Sciatic nerve (tissue), 2 donors: ENCODE data around the gene GFER. TPM values are rescaled to one million over a fixed set of nuclear protein-coding genes. Genes with fewer than 3 reads are reported as not detected.
"Not testable (repeated sequence)": the region's sequence is repeated elsewhere in the genome, so short reads cannot be mapped to it uniquely, and the experiment has no call there.

Experiments used
- ATAC-seq: fragments of 200-7000 bp; cut with Tn5 transposase; one replicate; pipeline ENCODE4 v1.9.1; 2020; ENCODE audit warnings: mild to moderate bottlenecking, moderate library complexity
- DNase-seq: peaks from one replicate; pipeline ENCODE4 v3.0.0-alpha.2; 2020; ENCODE audit warnings: low spot score
- intact Hi-C: fragments of 100-400 bp; cut with DNase I; formaldehyde crosslinking; loops from one replicate; pipeline ENCODE4 v1.14.2; 2022
- total RNA-seq: library from RNA; stranded (reverse); fragmentation: NEBNext Ultra II Directional; extraction: Animal tissue kit (Norgen Biotek cat#: 25700); gene quantifications from one replicate; pipeline ENCODE4 v1.2.1, GENCODE V29; 2021
- donor health status: DM: no; HTN: no; CAD: no.
- donor health status: DM: no; HTN: no; CAD: no.

The GFER gene
- total RNA-seq, 1 donor from 2014 or later, result 15.5 TPM

DNA sequence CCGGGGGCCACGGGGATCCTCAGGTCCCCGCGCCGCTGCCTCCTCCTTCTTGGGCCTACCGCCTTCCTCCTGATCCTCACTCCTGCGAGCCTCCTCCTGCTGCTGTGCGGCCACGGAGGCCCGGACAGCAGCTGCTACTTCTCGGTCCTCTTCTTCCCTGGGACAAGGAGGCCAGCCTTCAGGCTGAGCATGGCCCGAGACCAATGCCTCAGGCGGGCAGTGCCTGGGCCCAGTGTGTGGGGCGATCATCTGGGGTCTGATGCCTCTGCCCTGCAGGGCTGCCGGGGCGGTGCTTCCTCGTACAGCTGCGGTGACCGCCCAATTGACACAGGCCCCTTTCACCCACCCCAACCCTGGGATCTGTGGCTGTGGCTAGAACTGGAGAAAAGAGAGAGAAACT, 17.0 kb downstream of the GFER start:
- no peak for ATAC-seq
- DNase-seq, result no peak
- intact Hi-C loops, result no loop called here

DNA sequence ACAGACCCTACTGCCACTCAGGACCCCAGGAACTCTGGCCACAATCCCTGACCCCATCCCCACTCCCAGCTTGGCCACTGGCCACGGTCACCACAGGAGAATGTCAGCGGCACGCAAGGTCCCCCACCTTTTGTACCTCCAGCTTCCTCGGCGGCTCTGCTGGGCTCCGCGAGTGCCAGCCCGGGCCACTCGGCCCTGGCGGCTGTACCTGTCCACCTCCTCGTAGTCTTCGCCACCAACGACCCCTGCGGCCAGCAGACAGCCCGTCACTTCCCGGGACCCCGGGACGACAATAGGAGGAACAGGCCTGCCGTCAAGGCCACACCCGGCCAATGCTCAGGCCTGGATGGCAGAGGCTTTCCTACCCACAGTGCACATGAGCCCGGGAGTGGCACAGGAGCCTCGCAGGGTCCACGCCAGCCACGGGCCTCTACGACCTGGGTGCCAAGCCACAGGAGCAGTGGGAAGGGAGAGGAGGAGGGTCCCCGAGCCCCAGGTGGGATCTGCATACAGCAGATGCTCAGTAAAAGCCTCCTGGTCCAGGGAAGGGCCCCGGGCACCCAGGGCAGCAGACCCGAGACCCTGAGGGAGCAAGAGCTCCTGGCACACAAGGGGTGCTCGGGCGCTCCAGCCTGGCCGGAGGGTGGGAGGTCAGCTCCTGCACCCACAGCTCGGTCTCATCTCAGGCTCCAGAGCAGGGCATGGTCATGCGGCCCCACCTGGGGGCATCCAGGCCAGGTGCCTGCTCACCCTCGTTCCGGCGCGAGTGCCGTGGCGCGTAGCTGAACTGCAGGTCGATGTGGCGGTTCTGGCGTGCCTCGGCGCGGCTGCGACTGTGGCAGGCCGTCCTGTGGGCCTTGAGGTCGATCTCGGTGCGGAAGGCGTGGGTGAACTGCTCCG, 17.7 kb downstream of the GFER start:
- ATAC-seq (no peak), DNase-seq (no peak)
- intact Hi-C loops, result no loop called here

DNA sequence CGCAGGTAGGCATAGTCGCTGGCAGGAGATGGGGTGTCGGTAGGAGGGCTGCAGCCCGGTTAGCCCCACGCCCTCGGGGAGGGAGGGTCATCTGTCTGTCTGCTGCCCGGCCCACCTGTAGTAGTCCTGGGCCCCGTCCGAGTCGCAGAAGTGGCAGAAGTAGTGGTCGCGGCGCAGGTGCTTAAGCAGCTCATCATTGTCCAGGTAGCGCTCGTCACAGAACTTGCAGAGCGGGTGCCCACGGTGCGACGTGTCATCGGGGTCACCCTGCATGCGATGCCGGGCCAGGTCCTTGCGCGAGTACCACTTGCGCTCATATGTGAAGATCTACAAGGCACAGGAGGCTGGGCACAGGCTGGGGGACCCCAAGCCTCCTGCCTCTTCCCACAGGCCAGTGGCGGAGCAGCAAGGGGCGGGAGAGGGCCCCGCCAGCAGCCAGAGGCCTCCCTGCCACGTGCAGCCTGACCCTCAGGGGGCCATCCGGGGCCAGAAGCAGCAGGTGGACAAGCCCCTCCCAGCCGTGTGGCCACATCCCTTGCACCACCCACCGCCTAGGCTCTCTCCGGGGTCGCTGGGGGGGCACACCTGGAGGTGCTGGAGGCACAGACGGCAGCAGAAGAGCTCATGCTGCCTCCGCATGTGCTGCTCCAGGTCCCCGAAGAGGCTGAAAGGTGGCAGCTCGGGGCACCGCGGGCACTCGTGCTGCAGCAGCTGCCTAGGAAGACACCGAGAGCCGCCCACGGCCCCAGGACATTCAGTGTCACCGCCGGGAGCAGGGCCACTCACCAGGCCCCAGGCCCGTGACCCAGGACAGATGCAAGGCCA, 18.6 kb downstream of the GFER start:
- no peak for ATAC-seq
- intact Hi-C loops, result no loop called here
- DNase-seq, result no peak

DNA sequence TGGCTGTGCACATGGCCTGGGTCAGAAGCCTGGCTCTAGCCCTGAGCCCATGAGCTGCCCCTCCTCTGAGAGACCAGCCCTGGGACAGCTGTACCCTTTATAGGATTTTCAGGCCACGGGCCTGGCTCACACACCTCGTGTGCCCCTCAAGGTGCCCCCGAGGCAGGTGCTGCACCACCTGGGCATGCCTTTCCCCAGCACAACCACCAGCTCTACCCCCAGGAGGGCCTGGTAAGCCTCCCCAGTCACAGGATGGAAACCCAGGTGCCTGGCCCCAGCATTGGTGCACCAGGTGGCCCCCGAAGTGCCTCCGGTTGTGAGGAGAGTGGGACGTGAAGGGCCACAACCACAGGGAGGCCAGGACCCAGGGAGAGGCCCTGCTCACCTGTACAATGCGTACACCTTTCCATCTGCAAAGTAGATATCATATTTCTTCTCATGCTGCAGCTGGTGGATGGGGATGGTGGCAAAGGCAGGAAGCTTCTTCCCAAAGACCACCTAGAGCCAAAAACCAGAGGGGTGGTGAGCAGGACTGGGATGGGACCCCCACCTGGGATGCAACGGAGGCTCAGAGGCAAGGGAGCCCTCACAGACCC, 19.3 kb downstream of the GFER start:
- no peak for ATAC-seq
- intact Hi-C loops, result no loop called here
- DNase-seq, result no peak

- ATAC-seq (peak; percentile 76), DNase-seq (peak; percentile 88)
- intact Hi-C loops, result no loop called here
Measured at GRCh38 chr16:2003827-2004641, 20.0 kb downstream of the GFER start.

DNA sequence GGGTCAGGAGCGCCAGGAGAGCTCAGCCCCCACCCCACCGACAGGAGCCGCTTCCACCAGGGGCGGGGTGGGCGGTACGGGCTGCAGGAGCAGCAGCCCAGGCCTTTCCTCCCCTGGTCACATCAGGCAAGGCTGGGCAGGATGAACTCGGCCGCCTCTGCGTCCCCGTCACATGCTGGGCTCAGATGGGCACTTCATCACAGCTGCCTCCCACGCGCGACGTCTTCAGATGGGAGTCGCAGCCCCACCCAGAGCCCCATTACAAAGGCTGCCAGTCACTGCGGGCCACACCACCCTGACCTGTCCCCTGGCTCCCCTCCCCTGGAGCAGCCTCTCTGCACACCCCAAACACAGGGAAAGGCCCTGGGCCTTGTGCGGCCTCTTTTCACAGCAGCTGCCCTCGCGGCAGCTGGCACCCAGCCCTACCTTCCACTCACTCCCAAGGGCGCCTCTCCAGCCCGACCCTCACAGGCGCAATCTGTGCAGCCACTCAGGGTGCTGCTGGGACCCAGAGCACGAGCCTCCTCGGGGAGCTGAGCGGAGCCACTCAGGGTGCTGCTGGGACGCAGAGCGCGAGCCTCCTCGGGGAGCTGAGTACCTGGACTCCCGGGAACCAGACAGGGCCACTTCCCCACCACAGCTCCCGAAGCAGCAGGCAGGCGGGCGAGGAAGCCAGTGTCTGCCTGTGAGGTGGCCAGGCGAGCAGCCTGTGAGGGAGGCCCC, 21.0 kb downstream of the GFER start:
- ATAC-seq, result peak; percentile 3
- DNase-seq, result no peak
- intact Hi-C loops, result loop anchor here (5.0 kb wide), 1 partner anchor 252 kb away; no protein-coding TSS in a partner anchor

- DNase-seq, result peak; percentile 72
- no peak for ATAC-seq
- intact Hi-C loops, result loop anchor here (5.0 kb wide), 1 partner anchor 252 kb away; no protein-coding TSS in a partner anchor
Measured at GRCh38 chr16:2005646-2006045, 21.7 kb downstream of the GFER start.

GRCh38 chr16:2006317-2006716, 22.3 kb downstream of the GFER start:
- no peak for ATAC-seq
- DNase-seq, result no peak
- intact Hi-C loops, result loop anchor here (5.0 kb wide), 1 partner anchor 251 kb away; no protein-coding TSS in a partner anchor

- intact Hi-C loops, result loop anchor here (5.0 kb wide), 1 partner anchor 250 kb away; no protein-coding TSS in a partner anchor
- ATAC-seq (no peak), DNase-seq (no peak)
Measured at GRCh38 chr16:2007081-2007836, 23.3 kb downstream of the GFER start.

- ATAC-seq (peak; percentile 3), DNase-seq (no peak)
- intact Hi-C loops, result loop anchor here (5.0 kb wide), 1 partner anchor 249 kb away; no protein-coding TSS in a partner anchor
Measured at GRCh38 chr16:2008009-2008526, 24.1 kb downstream of the GFER start.

DNA sequence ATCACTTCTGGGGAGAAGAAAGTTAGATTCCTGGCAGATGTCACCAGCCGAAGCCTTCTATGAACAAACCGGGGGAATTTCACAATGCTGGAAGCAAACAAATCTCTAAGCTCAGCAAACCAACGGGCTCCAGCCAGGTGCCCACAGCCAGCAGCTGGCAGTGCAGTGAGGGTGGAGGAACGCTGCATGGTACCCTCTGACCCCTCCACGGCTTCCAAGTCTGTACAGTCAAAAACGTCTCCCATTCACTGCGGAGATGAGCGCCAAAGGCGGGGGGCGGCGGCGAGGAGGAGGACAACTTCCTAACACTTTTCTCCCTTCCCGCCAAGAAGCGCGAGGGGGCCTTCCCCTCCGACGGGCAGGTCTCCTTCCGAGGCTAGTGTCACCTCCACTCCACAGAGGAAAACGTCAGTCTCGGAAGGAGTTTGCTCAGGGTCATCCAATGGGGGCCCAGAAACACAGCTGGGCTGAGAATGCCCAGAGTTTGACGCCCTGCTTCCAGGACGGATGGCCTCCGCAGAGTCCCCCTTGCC, 24.7 kb downstream of the GFER start:
- peak; percentile 67 for DNase-seq
- ATAC-seq, result no peak
- intact Hi-C loops, result loop anchor here (5.0 kb wide), 1 partner anchor 249 kb away; no protein-coding TSS in a partner anchor

DNA sequence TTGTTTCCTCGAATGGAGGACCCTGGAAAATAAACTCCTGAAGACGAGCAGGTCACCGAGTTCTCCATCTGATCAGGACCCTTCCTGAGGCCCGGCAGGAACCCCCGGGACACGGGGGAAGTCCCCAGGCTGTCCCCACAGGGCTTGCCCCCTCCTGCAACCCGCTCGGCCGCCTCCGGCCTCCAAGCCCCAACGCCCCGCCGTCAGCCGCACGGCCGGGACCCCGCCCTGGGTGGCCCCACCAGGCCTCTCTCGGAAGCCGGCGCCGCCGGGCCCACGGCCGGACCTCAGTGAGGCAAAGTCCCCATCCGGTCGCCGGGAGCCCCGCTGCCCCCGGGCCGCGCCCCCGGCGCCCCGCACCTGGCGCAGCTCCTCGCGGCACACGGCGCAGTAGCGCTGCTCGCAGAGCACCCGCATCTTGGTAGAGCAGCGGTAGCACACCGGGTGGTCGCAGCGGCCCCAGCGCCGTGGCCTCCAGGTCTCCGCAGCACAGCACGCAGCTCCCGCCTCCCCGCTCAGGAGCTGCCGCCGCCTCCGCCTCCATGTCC, 25.2 kb downstream of the GFER start:
- DNase-seq, result peak; percentile 68
- intact Hi-C loops, result loop anchor here (5.0 kb wide), 1 partner anchor 248 kb away; no protein-coding TSS in a partner anchor
- ATAC-seq, result no peak

DNA sequence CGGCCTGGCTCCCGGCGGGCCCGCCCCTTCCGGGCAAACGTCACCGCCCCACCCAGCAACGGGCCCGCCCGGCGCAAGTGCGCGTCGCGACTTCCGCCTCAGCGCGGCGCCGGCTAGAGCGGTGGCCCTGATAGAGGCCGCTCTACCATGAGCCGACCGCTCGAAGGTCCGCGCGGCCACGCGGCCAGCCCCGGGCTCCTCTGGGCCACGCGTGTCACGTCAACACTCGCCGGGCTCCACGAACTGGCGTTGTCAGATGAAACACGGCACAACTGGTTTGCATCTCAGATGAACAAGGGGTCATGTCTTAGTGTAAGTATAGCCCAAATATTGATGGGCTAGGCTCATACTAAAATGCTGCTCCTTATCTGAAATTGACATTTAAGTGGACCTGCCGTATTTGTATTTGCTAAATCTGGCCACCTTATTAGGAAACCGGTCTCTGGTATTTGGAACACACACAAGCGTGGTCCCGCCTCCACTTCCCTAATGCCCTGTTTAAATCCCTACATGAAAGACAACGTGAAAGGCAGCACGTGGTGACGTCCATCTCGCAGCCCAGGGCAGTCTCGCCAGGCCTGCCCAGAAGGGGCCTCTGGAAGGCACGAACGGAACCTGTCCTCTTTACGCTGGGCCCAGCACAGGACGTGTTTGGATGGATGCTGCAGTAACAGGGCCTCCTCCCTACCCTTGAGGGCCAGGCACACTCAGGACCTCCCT, 26.0 kb downstream of the GFER start, which contains the start of gene ZNF598:
TSS of gene ZNF598 (minus strand) at position 31 of the 720 bp plus-strand sequence.
- DNase-seq (peak; percentile 89), ATAC-seq (peak; percentile 95)
- intact Hi-C loops, result loop anchor here (5.0 kb wide), 1 partner anchor 247 kb away; no protein-coding TSS in a partner anchor

- ATAC-seq, intact Hi-C loops, DNase-seq: not testable (repeated sequence)
Measured at GRCh38 chr16:2011726-2012125, 27.7 kb downstream of the GFER start.

- no peak for ATAC-seq
- intact Hi-C loops, result no loop called here
- no peak for DNase-seq
Measured at GRCh38 chr16:2013527-2013926, 29.5 kb downstream of the GFER start.
